Measurements from ENCODE around the gene VKORC1.
A peak's percentile ranks its signal among the peaks of the same experiment; 100 is the strongest.
"Not testable (repeated sequence)": the region's sequence is repeated elsewhere in the genome, so short reads cannot be mapped to it uniquely, and the experiment has no call there.

The VKORC1 gene

DNA sequence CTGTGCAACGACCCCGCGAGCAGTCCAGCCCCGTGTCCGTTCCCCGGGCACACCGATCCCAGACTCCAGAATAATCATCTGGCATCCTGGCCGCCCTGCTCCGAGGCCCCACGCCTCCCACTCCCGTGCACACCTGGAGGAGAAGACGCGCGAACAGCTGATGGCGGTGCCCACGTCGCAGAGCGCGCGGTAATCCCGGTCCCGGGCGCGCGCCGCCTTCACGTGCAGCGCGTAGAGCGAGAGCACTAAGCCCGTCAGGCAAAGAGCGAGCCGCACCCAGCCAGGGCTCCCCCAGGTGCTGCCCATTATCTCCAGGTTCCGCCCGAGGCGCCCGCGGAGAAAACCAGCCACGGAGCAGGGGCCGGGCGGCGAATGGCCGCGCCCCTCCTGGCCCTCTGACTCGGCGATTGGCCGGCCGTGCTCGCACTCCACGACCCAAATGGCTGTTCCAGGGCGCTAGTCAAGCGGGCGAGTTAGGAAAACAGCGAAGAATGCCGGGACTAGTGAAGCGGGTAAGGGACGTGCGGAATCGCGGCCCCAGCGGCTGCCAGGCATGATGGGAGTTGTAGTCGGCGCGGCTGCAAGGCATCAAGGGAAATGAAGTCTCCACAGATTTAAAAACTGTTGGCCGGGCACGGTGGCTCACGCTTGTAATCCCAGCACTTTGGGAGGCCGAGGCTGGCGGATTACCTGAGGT is at the start of gene VKORC1:
Gene VKORC1, minus strand, starts transcription at position 374 of the 697 bp plus-strand sequence. Its CDS starts 68 bp downstream, at position 306.
- peak; percentile 98 for DNase-seq (ENCODE audit: low read depth)

- DNase-seq (ENCODE audit: low read depth), result no peak
Measured at GRCh38 chr16:31143694-31144148, 49.1 kb upstream of the VKORC1 start.

- no peak for DNase-seq (ENCODE audit: low read depth)
Measured at GRCh38 chr16:31143011-31143693, 48.6 kb upstream of the VKORC1 start.

- DNase-seq (ENCODE audit: low read depth), result peak; percentile 97
Measured at GRCh38 chr16:31142109-31143010, 47.8 kb upstream of the VKORC1 start.

DNA sequence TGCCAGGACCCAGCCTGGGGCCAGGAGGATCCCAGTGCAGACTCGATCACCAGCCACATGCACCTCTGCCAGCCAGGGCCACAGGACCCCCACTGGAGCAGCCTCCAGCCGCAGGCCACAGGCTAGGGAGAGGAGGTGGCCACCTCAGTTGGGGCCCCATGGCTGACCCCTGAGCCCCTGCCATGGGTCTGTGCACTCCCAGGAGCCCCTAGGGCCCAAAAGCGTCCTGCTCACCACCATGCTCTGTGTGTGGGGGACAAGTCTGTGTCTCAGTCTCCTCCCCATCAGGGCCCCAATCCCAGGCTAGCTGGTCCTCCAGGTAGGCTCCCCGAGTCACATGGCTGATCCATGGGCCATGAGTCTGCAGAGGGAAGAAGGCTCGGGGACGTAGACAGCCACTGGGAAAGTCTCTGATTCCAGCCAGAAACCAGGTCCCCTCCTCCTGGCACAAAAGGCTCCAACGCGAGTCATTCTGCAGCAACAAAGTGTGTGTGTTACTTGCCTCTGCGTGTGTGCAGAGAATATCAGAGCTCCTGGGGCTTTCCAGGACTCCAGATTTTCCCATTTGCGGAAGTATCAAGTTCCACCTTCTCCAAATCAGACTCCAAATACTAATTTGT is 47.0 kb upstream of the VKORC1 start:
- DNase-seq (ENCODE audit: low read depth), result peak; percentile 61

DNA sequence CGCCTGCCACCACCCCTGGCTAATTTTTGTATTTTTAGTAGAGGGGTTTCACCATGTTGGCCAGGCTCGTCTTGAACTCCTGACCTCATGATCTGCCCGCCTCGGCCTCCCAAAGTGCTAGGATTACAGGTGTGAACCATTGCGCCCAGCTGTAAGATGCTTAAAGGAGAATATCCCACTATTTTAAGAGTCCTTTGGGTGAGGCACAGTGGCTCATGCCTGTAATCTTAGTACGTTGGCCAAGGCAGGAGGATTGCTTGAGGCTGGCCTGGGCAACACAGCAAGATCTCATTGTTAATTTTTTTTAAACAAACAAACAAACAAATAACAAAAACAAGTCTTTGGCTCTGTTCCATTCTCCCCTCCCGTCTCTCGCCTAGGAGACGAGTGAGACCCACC is 46.5 kb upstream of the VKORC1 start:
- not testable (repeated sequence) for DNase-seq (ENCODE audit: low read depth)

- no peak for DNase-seq (ENCODE audit: low read depth)
Measured at GRCh38 chr16:31138621-31139578, 44.3 kb upstream of the VKORC1 start.

DNA sequence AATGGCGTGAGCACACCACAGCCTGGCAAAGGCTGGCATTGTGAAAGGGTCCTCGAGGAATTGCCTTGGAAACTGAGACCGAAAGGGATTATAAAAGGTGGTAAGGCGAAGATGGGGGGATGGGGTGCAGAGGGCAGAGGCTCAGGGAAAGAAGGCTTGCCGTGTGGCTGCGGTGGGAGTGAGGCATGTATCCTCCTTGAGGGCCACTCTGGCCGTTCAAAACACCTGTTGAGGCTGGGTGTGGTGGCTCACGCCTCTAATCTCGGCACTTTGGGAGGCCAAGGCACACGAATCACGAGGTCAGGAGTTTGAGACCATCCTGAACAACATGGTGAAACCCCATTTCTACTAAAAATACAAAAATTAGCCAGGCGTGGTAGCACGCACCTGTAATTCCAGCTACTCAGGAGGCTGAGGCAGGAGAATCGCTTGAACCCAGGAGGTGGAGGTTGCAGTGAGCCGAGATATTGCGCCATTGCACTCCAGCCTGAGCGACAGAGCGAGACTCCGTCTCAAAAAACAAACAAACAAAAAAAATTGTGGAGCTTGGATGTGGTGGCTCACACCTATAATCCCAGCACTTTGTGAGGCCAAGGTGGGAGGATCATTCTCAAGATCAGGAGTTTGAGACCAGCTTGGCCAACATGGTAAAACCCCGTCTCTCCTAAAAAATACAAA is 42.4 kb upstream of the VKORC1 start:
- DNase-seq (ENCODE audit: low read depth), result not testable (repeated sequence)

DNA sequence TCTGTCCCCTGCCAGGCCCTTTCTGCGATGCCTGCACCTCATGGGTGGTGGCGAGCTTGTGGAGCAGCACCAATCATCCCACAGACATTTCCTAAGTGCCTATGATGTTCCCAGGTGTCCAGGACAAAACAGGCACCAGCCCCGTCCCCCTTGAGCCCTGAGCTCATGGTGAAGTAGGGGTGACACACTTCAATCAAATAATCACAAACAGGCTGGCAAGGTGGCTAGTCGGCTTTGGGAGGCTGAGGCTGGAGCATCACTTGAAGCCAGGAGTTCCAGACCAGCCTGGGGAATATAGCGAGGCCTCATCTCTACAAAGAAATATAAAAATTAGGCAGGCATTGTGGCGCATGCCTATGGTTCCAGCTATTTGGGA is 41.7 kb upstream of the VKORC1 start:
- no peak for DNase-seq (ENCODE audit: low read depth)

DNA sequence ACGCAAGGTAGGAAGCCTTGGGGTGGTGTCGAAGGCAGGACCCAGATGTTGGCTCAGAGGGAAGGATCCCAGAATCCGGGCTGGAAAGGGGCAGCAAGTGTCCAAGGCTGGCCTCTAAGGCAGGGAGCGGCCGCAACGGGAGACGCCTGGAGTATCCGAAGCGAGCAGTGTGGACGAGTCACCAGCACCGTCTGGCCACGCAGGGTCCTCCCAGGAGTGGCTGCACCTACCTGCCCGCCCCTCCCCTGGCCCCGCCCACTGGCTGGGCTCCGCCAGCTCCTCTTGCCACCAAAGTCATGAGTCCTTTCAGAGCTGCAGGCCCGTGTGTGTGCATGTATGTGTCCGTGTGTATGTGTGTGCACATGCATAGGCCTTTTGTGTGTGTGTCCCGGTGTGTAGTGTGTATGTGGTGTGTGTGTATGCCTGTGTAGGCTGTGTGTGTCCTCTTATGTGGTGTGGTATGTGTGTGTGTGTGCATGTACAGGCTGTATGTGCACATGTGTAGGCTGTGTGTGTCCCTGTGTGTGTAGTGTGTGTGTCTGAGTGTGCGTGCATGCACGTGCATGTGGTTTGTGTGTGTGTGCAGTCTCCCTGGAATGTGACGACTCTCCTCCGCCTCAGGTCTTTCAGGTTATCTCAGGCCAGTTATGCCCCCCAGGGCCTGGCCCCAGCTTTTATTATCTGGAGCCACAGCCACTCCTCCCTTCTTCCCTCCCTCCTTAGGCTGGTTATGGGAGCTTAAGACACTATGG is 41.1 kb upstream of the VKORC1 start, which contains the start of gene PRSS8:
Gene PRSS8, minus strand, starts transcription at position 193 of the 752 bp plus-strand sequence. CDS start 229 bp downstream, outside the sequence.
- no peak for DNase-seq (ENCODE audit: low read depth)

GRCh38 chr16:31134625-31135534 is 40.3 kb upstream of the VKORC1 start:
- no peak for DNase-seq (ENCODE audit: low read depth)

DNA sequence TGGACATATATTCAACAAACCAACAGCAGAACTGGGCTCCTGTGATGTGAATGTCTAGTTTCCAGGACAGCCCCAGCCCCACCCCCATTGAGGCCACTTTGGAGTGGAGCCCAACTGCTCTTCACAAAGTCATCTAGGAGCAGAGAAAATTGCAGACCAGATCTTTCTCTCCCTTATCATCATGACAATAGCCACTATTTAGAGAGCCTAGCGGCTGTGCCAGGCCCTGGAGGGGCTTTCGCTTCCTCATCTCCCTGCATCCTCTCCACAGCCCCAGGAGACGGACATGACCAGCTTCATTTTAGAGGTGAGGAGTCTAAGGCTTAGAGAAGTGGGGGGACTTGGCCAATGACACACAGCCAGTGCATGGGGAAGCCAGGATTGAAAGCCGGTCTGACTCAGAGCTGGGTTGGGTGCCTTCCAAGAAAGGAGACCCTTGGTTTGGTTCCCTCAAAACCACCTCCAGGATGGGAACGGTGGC is 39.5 kb upstream of the VKORC1 start:
- DNase-seq (ENCODE audit: low read depth), result no peak

GRCh38 chr16:31133046-31133501 is 38.5 kb upstream of the VKORC1 start:
- no peak for DNase-seq (ENCODE audit: low read depth)

DNA sequence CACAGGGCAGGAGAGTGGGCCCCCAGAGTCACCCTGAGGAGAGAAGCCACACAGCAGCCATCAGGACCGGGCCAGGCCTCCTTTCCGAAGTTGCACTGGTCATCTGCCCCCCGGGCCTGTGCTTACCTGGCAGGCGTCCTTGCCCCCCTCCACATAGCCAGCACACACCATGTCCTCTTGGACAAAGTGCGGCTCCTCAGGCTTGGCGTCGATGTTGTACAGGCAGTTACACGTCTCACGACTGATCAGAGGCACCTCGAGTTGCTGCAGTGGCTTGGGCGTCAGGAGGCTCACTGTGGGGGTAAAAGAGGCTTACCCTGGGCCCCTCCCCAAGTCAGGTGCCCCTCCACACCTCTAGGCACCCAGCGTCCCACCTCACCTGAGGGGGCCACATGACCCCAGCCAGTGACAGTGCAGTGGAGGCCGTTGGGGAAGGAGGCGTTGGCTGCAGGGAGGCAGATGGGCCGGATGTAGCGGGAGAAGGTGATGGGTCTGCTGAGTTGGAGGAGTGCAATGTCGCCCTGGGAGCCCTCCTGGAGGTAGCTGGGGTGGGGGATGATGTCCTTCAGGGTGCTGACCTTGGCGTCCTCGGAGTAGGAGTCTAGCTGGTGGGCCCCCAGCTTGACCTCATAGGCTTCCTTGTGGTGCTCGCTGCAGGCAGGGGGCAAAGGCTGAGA is 37.8 kb upstream of the VKORC1 start:
- DNase-seq (ENCODE audit: low read depth), result no peak

- no peak for DNase-seq (ENCODE audit: low read depth)
Measured at GRCh38 chr16:31131841-31132271, 37.3 kb upstream of the VKORC1 start.

DNA sequence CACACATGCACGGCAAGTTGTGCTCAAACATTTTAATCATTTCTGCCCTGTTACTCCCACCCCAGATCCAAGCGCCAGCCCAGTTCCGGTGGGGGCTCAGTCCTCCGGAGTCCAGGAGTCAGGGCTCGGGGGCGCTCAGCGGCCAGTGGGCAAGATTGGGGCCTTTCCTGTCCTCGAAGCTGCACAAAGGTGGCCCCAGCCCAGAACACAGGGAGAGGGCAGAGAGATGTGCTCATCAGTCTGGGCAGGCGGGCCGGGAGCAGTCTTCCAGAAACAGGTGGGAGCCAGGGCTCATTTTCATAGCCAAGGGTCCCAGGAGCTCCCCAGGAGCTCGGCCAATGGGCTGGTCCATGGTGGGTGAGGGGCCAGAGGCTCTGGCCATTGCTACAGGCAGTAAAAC is 36.8 kb upstream of the VKORC1 start:
- DNase-seq (ENCODE audit: low read depth), result no peak

- no peak for DNase-seq (ENCODE audit: low read depth)
Measured at GRCh38 chr16:31130899-31131298, 36.3 kb upstream of the VKORC1 start.

Data from stromal cell of bone marrow (primary cell).